Large intestine (tissue), 3 donors: ENCODE measurements around the gene EFNA3. TPM values are rescaled to one million over a fixed set of nuclear protein-coding genes. Genes with fewer than 3 reads are reported as not detected.

Source experiments
- DNase-seq, 2 donors: peaks; one replicate each; pipeline versions ENCODE4 v3.0.0 to v3.0.0-alpha.2; 2013
- H3K27ac ChIP-seq: one replicate; pipeline ENCODE4 v1.5.1; 2013; ENCODE audit warnings: low read length
- H3K27me3 ChIP-seq: 2 replicates; pipeline ENCODE4 v1.6.1; 2013; ENCODE audit warnings: low read length; ENCODE audit not compliant: control insufficient read depth, insufficient read depth
- H3K36me3 ChIP-seq: 2 replicates; pipeline ENCODE4 v1.6.1; 2013; ENCODE audit warnings: low read length; ENCODE audit not compliant: control insufficient read depth, insufficient read depth
- H3K4me1 ChIP-seq: one replicate; pipeline ENCODE4 v1.6.1; 2013; ENCODE audit warnings: low read length; ENCODE audit not compliant: control insufficient read depth, insufficient read depth
- H3K4me3 ChIP-seq: one replicate; pipeline ENCODE4 v1.5.1; 2013; ENCODE audit warnings: low read length
- H3K9me3 ChIP-seq: one replicate; pipeline ENCODE4 v1.6.1; 2013; ENCODE audit warnings: mild to moderate bottlenecking, low read depth, low read length, moderate library complexity; ENCODE audit not compliant: control insufficient read depth
- WGBS: methylation state at CpG from one replicate; pipeline ENCODE4 v1.1.5; 2013; ENCODE audit warnings: low lambda C conversion rate; ENCODE audit not compliant: insufficient coverage; 5-methylcytosine and 5-hydroxymethylcytosine counted together
- polyA plus RNA-seq: library from polyadenylated mRNA; unstranded; fragments of 120-200 nt; gene quantifications from one replicate; pipeline ENCODE4 v1.2.1, GENCODE V29; 2013

EFNA3 gene
- polyA plus RNA-seq, 1 donor: 9.6 TPM

GRCh38 chr1:155048449-155049334 is 29.9 kb upstream of the EFNA3 start:
- H3K9me3 ChIP-seq: peaks cover 2% of the 10 kb centered on the region
- H3K4me1 ChIP-seq: peaks cover 49% of the 10 kb centered on the region
- WGBS: no CpG with 5 or more reads among the region's 8 CpGs
- no peak overlapping the region for H3K27ac ChIP-seq
- no peak overlapping the region for H3K4me3 ChIP-seq
- peaks cover 3% of the 10 kb centered on the region for H3K27me3 ChIP-seq
- no peaks in the 10 kb centered on the region for H3K36me3 ChIP-seq
- DNase-seq: peak in 1 of 2 donors; percentile 30

- 13% methylated on average over 1 of the region's 10 CpGs for WGBS
- H3K4me3 ChIP-seq: peak overlapping the region; percentile 12
- DNase-seq: no peak
- H3K36me3 ChIP-seq: no peaks in the 10 kb centered on the region
- peaks cover 38% of the 10 kb centered on the region for H3K4me1 ChIP-seq
- H3K27ac ChIP-seq: peak overlapping the region; percentile 88
- peaks cover 2% of the 10 kb centered on the region for H3K9me3 ChIP-seq
- H3K27me3 ChIP-seq: peaks cover 3% of the 10 kb centered on the region
Measured at GRCh38 chr1:155049651-155050559, 28.7 kb upstream of the EFNA3 start.

GRCh38 chr1:155050560-155051341 is 27.9 kb upstream of the EFNA3 start, which contains the start of gene ADAM15:
TSS of gene ADAM15 (plus strand) at chr1:155051316. CDS start at chr1:155051387, 71 bp downstream.
- peak; percentile 76 to 81 for DNase-seq
- no CpG with 5 or more reads among the region's 99 CpGs for WGBS
- peak within 1 kb of the TSS; percentile 63 for H3K4me3 ChIP-seq
- peak within 1 kb of the TSS; percentile 88 for H3K27ac ChIP-seq
- peaks cover 3% of the 10 kb centered on the region for H3K36me3 ChIP-seq
- peaks cover 2% of the 10 kb centered on the region for H3K9me3 ChIP-seq
- peaks cover 3% of the 10 kb centered on the region for H3K27me3 ChIP-seq
- H3K4me1 ChIP-seq: peaks cover 36% of the 10 kb centered on the region

GRCh38 chr1:155051342-155051776 is 27.3 kb upstream of the EFNA3 start:
- Histone ChIP-seq H3K27ac (peak overlapping the region; percentile 49), H3K27me3 (peaks cover 3% of the 10 kb centered on the region), H3K4me3 (peak overlapping the region; percentile 51), H3K4me1 (peaks cover 36% of the 10 kb centered on the region), H3K36me3 (peaks cover 7% of the 10 kb centered on the region), H3K9me3 (peaks cover 2% of the 10 kb centered on the region)
- no peak for DNase-seq
- WGBS: no CpG with 5 or more reads among the region's 31 CpGs

GRCh38 chr1:155051777-155052398 is 26.7 kb upstream of the EFNA3 start:
- 0% methylated on average over 6 of the region's 27 CpGs for WGBS
- Histone ChIP-seq H3K9me3 (peaks cover 2% of the 10 kb centered on the region), H3K27ac (peak overlapping the region; percentile 49), H3K27me3 (peaks cover 3% of the 10 kb centered on the region), H3K4me3 (peak overlapping the region; percentile 51), H3K36me3 (peaks cover 12% of the 10 kb centered on the region), H3K4me1 (peaks cover 36% of the 10 kb centered on the region)
- DNase-seq: peak in 1 of 2 donors; percentile 52

GRCh38 chr1:155052439-155053395 is 25.9 kb upstream of the EFNA3 start:
- DNase-seq: peak in 1 of 2 donors; percentile 34

GRCh38 chr1:155053531-155054105 is 25.0 kb upstream of the EFNA3 start:
- H3K27me3 ChIP-seq: peaks cover 3% of the 10 kb centered on the region
- no CpG with 5 or more reads among the region's 7 CpGs for WGBS
- H3K27ac ChIP-seq: no peak overlapping the region
- peaks cover 2% of the 10 kb centered on the region for H3K9me3 ChIP-seq
- H3K4me3 ChIP-seq: no peak overlapping the region
- H3K4me1 ChIP-seq: peaks cover 34% of the 10 kb centered on the region
- DNase-seq: no peak
- H3K36me3 ChIP-seq: peaks cover 22% of the 10 kb centered on the region

More at GRCh38 chr1:155052439-155053395, 25.9 kb upstream of the EFNA3 start:
- Histone ChIP-seq H3K4me1 (peaks cover 36% of the 10 kb centered on the region), H3K36me3 (peaks cover 15% of the 10 kb centered on the region), H3K27me3 (peaks cover 3% of the 10 kb centered on the region), H3K27ac (no peak overlapping the region), H3K9me3 (peaks cover 2% of the 10 kb centered on the region), H3K4me3 (peak overlapping the region; percentile 51)
- no CpG with 5 or more reads among the region's 12 CpGs for WGBS

GRCh38 chr1:155057104-155057503 is 21.5 kb upstream of the EFNA3 start:
- WGBS: no CpG with 5 or more reads among the region's 8 CpGs
- peaks cover 17% of the 10 kb centered on the region for H3K4me1 ChIP-seq
- H3K27me3 ChIP-seq: no peaks in the 10 kb centered on the region
- H3K36me3 ChIP-seq: peaks cover 22% of the 10 kb centered on the region
- no peak overlapping the region for H3K4me3 ChIP-seq
- H3K27ac ChIP-seq: no peak overlapping the region
- no peaks in the 10 kb centered on the region for H3K9me3 ChIP-seq
- no peak for DNase-seq
